ENCODE measurements around the gene CTH.
"Not testable (repeated sequence)": the region's sequence is repeated elsewhere in the genome, so short reads cannot be mapped to it uniquely, and the experiment has no call there.

The CTH gene

DNA sequence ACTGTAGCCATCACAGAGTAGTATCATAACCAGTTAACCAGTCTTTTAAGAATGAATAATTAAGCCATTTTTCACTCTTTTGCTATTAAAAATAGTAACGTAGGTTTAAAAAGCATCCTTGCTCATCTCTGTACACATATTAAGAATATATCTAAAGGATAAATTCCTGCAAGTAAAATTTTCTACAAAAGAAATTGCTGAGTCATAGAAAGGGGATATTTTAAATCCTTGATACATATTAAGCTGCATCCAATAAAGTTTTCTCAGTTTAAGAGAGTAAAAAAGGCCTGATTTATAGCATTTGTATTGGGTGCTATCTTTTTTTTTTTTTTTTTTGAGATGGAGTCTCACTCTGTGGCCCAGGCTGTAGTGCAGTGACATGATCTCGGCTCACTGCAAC lies 1.9 kb upstream of the CTH start:
- no peak for DNase-seq (ENCODE audit: low read depth in 2 of 2)

DNA sequence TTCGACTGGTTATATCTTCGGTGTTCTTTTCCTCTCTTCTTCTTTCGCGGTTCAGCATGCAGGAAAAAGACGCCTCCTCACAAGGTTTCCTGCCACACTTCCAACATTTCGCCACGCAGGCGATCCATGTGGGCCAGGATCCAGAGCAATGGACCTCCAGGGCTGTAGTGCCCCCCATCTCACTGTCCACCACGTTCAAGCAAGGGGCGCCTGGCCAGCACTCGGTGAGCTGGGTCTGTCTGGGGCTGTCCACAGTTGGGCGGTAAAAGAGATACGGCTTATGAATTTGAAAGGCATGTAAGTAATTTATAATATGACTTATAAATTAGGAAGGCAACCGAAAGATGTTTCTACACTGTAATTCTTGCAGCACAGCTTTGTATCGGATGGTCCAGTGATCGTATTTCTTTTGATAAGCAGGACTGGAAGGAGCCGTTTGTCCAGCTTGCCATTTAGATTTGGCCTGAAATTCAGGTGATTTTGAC lies 334 bp downstream of the CTH start:
- peak in 1 of 2 donors; percentile 1 for DNase-seq (ENCODE audit: low read depth in 2 of 2)

DNA sequence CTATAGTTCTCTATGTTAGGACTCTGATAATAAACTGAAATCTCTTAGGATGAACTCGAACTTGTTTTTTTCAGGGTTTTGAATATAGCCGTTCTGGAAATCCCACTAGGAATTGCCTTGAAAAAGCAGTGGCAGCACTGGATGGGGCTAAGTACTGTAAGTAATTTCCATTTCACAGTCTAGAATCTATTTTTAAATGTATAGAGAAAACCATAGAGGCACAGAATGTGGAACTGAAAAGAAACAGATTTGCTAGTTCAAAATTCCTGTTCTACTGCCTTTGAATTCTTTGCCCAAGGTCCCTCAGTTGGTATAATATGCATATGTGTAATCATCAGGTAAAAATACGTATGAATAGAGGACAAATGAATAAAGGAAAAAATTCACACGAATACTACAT lies 4.8 kb downstream of the CTH start:
- no peak for DNase-seq (ENCODE audit: low read depth in 2 of 2)

DNA sequence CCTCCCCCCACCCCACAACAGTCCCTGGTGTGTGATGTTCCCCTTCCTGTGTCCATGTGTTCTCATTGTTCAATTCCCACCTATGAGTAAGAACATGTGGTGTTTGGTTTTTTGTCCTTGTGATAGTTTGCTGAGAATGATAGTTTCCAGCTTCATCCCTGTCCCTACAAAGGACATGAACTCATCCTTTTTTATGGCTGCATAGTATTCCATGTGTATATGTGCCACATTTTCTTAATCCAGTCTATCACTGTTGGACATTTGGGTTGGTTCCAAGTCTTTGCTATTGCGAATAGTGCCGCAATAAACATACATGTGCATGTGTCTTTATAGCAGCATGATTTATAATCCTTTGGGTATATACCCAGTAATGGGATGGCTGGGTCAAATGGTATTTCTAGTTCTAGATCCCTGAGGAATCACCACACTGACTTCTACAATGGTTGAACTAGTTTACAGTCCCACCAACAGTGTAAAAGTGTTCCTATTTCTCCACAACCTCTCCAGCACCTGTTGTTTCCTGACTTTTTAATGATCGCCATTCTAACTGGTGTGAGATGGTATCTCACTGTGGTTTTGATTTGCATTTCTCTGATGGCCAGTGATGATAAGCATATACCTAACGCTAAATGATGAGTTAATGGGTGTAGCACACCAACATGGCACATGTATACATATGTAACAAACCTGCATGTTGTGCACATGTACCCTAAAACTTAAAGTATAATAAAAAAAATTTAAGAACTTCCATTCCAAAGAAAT lies 8.1 kb downstream of the CTH start:
- DNase-seq (ENCODE audit: low read depth in 2 of 2) = not testable (repeated sequence)

DNA sequence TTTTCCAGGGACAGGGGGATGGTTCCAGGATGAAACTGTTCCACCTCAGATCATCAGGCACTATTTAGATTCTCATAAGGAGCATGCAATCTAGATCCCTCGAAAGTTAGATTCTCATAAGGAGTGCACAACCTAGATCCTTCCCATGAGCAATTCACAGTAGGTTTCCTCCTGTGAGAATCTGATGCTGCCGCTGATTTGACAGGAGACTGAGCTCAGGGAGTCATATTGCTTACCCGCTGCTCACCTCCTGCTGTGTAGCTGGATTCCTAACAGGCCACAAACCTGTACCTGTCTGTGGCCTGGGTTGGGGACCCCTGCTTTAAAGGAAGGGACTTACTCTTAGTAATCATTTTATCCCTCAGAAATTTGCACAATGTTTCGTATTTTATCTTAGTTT lies 9.3 kb downstream of the CTH start:
- DNase-seq (ENCODE audit: low read depth in 2 of 2) = no peak

DNA sequence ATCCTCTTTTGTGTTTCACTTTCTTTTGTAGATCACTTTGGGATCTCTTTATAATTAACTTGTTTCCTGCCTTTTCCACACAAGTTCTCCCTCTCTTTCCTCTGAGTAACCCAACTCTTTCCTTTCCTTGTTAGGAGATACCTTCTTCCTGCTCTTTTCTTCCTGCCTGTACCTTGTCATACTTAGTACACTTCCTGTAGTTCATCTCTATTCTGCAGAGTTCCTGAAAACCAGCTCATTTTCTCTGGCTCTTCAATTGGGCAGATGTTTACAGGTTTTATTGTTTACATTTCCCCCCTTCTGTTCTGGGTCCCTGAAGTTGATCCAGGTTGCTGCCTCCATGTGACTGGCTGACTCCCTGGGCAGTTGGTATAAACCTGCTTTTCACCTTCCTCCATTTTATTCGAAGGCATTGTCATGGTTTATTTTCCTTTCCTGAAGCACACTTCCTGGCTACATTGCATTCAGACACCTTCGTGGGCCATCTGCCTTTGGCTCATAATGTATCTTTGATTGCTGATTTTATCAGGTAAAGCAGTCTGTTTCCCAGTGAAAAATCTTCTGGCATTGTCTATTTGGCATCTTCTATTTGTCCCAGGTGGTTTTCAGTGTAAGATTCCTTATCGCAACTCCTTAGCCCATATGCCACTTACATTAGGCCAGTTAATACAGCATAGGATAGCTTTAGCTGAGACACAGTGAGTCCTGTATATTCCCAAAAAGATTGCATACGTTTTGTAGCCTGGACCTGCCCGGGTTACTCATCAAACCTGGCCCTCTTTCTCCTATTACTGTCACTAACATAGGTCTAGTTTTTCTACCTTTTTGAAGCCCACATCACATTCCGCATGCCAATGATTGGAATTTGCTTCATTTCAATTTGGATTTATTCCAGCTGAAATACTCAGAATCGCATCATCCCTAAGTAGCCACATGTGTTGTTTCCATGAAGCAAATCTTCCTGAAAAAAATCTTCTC lies 15.4 kb downstream of the CTH start:
- no peak for DNase-seq (ENCODE audit: low read depth in 2 of 2)

DNA sequence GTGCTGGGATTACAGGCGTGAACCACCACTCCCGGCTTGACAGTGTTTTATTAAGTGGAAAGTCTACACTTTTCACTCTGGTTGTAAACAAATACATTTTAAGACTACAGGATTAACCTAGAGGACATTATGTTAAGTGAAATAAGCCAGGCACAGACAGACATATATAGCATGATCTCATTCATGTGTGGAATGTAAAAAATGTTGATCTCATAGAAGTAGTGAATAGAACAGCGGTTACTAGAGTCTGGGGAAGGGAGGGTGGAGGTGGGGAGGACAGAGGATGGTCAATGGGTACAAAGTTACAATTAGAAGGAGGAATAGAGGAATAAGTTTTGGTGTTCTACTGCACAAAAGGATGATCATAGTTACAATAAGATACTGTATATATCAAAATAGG lies 16.9 kb downstream of the CTH start:
- no peak for DNase-seq (ENCODE audit: low read depth in 2 of 2)

DNA sequence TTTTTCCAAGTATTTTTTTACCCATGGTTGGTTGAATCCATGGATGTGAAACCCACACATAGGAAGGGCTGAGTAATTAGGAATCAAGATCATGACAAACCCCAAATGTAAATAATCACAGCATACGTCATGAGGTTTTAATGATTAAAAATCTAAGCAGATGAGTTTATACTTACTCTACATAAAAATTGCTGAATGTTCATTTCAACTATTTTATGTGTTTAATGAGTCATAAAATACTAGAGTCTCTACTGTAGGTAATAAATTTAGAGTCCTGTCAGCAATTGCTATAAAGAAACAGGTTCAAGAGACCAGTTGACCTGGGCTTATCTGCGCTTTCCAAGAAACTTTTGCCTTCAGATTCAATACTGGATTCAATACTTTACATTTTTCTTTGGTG lies 18.2 kb downstream of the CTH start:
- no peak for DNase-seq (ENCODE audit: low read depth in 2 of 2)

DNA sequence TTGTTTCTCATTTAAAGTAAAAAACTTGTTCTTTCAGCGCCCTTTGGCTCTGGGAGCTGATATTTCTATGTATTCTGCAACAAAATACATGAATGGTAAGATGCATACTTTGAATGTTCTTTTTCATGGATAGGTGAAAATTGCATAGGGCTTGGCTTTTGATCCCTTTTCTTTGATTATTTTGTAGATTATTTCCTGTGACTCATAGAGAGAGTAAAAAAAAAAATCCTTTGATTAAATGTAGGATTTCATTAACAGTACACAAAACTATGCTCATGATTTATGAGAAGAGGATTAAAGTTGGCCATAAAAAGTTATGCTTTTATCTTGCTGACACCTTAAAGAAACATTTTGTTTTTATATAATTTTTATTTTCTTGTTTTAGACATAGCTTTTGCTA lies 18.7 kb downstream of the CTH start:
- DNase-seq (ENCODE audit: low read depth in 2 of 2) = no peak

DNA sequence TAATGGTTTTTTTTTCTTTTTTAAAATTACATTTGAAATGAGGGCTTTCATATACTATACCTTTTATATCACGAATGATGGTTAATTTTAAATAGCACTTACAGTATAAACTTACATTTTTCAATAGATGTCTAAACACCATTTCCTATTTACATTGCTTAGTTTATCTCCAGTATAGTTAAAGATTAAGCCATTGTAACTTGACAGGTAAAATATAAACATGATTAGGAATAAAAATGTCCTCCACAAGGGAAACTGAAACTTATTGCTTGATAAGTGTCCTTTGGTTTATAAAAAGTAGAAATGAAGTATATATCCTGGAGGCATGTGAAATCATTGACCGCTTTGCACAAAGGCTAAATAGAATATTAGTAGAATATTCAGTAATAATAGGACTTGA lies 20.2 kb downstream of the CTH start:
- no peak for DNase-seq (ENCODE audit: low read depth in 2 of 2)

DNA sequence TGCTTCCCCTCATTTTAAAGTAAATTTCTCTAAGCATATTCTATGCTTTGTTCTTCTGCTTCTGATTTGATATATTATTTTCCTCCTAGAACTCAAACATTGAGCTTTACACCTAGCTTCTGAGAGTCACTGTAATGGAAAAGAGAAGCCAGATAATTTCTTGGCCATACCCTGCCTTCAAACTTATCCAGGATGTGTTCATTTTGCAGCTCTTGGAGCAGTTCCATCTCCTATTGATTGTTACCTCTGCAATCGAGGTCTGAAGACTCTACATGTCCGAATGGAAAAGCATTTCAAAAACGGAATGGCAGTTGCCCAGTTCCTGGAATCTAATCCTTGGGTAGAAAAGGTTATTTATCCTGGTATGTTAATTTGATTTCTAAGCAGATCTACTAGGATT lies 20.8 kb downstream of the CTH start:
- DNase-seq (ENCODE audit: low read depth in 2 of 2) = no peak

DNA sequence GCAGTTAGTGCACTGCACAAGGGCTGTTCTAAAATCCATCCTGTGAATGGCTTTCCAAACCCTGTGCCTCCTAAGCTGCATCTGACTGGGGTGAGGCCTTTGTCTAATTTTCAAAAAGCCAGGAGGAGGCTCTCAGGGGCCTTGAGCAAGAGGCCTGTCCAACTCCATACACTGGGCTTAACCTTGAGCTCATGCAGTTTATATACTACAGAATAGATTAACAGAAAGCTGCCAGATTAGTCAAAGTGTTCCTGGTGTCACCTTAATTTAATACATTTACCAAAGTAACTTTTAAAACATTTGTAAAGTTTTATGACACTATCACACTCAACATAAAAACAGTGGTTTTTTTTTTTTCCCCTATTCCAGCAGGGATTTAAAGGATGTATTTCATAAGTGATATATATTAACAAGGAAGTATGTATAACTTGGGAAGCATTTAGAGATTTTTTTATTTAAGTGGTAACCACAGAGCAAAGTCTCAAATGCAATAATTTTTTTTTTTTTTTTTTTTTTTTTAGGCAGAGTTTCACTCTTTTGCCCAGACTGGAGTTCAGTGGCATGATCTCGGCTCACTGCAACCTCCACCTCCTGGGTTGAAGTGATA lies 23.3 kb downstream of the CTH start:
- DNase-seq (ENCODE audit: low read depth in 2 of 2) = no peak

DNA sequence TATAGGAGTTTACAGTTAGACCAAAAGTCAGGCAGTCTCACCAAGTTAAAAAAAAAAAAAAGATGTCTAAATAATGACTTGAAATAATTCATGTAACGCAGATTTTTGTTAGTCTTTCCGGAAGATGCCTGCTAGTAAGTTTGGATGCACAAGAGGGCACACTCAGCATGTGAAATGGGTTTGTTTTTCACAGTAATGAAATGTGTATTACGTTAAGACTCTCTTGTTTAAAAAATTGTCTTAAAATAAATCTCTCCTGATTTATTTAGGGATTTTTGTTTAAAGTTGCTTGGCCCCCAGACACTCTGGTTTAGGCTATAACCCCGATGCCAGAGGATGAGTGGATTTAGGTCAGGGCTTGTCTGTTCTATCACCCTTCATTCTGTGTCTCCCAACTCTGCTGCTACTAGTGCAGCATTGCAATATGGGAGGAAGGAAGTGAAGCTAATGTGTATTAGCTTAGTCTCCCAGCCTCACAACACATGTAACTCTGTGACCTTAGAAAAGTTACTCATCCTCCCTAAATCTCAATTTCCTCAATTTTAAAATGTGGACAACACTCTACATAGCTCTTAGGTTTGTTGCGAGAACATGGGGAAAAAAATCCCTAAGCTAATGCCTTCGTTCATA lies 25.7 kb downstream of the CTH start:
- no peak for DNase-seq (ENCODE audit: low read depth in 2 of 2)

DNA sequence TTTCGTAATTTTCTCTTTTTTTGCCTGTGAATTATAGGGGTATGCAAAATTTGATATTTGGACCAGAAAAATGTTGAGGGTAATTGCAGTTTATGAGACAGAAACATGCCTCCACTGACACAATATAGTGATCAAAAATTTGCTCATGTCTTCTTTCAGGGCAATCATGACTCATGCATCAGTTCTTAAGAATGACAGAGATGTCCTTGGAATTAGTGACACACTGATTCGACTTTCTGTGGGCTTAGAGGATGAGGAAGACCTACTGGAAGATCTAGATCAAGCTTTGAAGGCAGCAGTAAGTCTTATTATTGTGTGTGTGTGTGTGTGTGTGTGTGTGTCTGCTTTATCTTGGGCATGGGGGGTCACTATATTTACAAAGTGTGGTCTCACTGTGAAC lies 27.5 kb downstream of the CTH start:
- no peak for DNase-seq (ENCODE audit: low read depth in 2 of 2)

DNA sequence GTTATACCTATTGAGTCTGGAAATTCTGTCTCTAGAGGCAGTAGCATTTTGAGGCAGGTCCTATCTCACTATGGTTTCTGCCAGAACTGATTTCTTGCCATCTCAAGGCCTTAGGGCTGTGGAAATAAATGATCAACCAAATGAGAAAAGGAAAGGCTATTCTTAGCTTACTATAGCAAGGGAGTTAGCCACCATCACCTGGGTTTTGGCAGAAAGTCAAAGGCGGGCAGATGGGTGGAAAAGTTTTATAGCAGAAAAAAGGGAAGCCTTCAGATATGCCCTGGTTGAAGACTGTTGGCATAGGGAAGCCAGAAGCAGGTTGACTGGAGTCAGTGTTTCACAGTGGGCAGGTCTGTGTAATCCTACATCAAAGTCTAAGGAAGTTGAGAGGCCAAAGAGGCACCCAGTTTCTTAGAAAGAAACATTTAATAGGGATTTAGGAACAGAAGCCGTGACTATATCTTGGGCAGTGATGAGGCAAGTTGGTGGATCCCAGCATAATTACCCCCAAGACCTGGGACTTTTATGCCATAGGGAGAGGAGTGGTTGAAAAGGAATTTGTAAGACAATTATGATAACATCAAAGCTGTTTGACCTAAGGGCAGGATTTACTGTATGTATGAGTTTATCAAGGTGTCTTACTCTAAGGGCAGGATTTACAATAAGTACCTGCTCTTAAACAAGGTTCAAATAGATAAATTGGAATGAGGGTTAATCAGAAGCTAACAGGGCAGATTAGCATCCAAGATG lies 29.7 kb downstream of the CTH start:
- DNase-seq (ENCODE audit: low read depth in 2 of 2) = no peak

DNA sequence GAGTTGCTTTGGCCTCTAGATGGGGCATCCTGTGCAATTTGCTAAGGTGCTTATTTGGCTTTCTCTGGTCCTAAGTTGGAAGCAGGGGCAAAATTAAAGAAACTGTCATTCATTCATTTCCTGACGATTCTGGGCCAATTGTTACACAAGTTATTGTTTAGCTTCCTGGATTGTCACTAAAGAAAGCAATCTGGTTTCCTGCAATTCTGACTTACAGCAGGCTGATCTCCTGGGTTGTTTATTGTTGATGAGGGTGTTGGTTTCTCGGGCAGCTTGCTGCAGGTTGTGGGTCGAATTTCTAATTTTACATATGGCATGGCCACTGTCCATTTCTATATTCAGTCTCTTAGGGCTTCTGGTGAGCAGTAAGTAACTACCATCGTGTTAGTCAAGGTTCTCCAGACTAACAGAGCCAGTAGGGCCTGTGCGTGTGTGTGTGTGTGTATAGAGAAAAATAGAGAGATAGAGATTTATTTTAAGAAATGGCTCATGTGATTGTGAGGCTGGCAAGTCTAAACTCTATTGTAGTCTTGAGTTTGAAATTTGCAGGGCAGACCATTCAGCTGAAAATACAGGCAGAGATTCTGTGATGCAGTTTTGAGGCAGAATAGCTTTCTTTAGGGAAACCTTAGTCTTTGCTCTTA lies 30.4 kb downstream of the CTH start:
- DNase-seq (ENCODE audit: low read depth in 2 of 2) = no peak

DNA sequence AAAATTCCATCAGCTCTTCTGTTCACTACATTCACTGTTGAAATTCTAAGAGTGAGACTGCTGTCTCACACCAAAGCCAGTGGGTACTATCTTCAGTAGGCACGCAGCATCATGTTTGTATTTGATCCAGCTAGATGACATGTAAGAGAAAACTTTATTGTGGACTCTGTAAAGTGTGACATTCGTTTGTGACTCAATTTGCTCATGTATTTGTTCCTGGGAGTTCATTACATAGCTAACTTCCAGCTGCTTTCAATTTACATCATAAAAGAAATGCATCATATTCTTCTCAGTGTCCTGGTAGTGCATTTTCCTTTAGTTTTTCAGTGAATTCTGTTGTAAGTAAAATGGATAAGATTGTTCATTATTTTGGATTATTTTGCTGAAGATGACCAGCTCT lies 31.4 kb downstream of the CTH start:
- no peak for DNase-seq (ENCODE audit: low read depth in 2 of 2)

DNA sequence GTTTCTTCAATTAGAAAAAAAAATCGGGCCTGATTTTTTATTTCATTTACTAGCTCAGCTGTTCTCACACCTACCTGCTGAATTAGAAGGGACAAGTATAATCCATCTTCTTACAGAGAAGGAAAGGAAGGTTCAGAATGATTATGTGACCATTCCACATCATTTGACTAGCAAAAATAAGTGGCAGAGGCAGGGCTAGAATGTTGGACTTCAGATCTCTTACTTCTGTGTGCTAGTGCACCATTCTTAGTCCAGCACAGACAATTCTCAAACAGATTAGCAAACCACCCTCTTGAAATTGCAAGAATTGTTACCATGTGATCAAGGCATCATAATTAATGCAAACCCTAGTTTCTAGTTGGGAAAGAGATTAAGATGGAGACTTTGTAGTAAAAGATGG lies 32.7 kb downstream of the CTH start:
- DNase-seq (ENCODE audit: low read depth in 2 of 2) = no peak

DNA sequence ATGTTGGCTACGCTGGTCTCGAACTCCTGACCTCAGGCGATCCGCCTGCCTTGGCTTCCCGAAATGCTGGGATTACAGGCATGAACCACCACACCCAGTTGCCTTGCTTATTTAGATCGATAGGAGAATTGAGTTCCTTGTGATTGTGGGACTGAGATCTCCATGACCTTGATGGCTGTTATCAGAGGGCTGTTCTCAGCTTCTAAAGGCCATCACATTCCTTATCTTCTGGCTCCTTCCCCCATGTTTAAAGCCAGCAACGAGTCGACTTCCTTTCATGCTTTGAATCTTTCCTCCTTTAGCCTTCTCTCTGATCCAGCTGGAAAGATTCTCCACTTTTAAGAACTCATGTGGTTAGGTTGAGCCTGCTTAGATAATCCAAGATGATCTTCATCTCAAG lies 38.0 kb downstream of the CTH start:
- DNase-seq (ENCODE audit: low read depth in 2 of 2) = no peak

DNA sequence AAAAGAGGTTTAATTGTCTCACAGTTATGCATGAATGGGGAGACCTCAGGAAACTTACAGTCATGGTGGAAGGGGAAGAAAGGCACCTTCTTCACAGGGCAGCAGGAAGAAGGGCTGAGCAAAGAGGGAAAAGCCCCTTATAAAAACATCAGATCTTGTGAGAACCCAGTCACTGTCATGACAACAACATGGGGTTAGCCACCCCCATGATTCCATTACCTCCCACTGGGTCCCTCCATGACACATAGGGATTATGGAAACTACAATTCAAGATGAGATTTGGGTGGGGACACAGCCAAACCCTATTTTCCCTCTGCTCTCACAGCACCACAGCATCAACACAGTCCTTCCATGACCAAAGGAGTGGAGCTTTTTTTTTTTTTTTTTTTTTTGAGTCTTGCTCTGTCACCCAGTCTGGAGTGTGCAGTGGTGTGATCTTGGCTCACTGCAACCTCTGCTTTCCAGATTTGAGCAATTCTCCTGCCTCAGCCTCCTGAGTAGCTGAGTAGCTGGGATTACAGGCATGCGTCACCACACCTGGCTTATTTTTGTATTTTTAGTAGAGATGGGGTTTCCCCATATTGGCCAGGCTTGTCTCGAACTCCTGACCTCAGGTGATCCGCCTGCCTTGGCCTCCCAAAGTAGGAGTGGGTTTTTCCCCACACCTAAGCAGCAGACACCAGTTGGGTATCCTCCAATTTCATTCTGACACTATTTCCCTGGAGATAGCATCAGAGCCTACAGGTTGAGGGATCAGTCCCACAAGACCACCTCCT lies 41.3 kb downstream of the CTH start:
- peak in 1 of 2 donors; percentile 5 for DNase-seq (ENCODE audit: low read depth in 2 of 2)
